ENCODE measurements around the gene CPNE4.

- TF ChIP-seq POLR2A (IDR thresholded peaks at IDR 0.05; ENCODE audit: low read length), result no peak
- TF ChIP-seq GATA1 (IDR thresholded peaks at IDR 0.05; ENCODE audit: low read depth, low read length), result no peak
Observed at GRCh38 chr3:131610174-131610573, 424.6 kb downstream of the CPNE4 start.

Data from erythroblast (primary cell).